Loucy (cell line): Measurements from ENCODE around the gene TLE2.

Experiments used
- EZH2phosphoT487 ChIP-seq: fragments of 200-600 bp; IDR thresholded peaks from 2 replicates; pipeline ENCODE4 v1.6.1; 2018; ENCODE audit warnings: antibody characterized with exemption, mild to moderate bottlenecking, moderate library complexity, borderline replicate concordance
- TF ChIP-seq, protein P1 (sequence below): fragments of 200-600 bp; sonication (generic); conservative IDR thresholded peaks from 2 replicates; pipeline ENCODE4 v1.5.1; 2014; ENCODE audit warnings: mild to moderate bottlenecking, antibody characterized with exemption, low read length

DNA sequence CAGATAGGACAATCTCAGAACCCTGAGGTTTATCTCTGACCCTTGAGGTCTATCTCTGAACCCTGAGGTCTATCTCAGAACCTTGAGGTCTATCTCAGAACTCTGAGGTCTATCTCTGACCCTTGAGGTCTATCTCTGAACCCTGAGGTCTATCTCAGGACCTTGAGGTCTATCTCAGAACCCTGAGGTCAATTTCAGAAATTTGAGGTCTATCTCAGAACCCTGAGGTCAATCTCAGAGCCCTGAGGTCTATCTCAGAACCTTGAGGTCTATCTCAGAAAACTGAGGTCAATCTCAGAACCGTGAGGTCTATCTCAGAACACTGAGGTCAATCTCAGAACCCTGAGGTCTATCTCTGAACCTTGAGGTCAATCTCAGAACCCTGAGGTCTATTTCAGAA lies 2.3 kb downstream of the TLE2 start:
- TF ChIP-seq, protein P1, sequence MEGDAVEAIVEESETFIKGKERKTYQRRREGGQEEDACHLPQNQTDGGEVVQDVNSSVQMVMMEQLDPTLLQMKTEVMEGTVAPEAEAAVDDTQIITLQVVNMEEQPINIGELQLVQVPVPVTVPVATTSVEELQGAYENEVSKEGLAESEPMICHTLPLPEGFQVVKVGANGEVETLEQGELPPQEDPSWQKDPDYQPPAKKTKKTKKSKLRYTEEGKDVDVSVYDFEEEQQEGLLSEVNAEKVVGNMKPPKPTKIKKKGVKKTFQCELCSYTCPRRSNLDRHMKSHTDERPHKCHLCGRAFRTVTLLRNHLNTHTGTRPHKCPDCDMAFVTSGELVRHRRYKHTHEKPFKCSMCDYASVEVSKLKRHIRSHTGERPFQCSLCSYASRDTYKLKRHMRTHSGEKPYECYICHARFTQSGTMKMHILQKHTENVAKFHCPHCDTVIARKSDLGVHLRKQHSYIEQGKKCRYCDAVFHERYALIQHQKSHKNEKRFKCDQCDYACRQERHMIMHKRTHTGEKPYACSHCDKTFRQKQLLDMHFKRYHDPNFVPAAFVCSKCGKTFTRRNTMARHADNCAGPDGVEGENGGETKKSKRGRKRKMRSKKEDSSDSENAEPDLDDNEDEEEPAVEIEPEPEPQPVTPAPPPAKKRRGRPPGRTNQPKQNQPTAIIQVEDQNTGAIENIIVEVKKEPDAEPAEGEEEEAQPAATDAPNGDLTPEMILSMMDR, result no peak
- TF ChIP-seq EZH2phosphoT487, result no peak
